ENCODE measurements around the gene RIPK1.

RIPK1 gene

DNA sequence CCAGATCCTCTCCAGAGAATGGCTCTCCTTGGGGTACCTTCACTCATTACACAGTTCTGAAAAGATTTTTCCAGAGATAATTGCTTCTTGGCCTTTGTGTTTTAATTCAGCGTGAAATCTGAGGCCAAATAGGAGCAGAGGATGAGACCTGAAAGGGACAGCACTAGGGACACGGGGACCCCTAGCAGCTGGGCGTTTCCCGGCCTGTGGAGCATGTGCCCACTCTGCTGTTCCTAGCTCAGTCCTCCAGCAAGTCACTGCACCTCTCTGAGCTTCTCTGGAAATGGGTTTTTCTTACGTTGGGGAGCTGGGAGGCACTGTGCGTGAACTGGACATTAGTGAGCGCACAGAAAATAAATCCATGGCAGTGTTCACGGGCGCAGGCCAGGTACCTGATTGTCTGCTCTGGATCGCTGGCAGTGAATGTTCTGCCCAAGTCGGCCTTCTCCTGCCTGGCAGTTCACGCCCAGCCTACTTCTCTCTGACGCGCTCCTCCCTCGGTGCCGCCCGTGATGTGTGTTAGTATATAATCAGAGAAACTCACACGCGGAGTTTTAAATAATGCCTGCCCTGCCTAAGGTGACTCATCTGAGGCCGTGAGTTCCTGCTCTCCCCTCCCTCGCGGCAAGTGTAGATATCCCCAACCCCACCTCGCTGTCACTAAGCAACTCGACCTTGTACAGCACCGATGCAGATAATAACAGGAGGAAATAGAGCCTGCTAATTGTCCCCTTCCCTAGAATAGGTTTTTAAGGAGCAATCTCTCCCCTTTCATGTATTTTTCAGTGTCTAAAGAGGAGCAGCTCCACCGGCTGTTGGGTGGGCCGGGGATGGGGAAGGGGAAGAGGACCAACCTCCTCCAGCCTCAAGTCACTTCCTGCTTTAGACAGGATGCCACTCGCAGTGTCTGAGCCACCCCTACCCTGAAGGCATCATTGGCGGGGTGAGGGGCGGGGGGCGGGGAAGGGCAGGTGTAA, 91.8 kb downstream of the RIPK1 start:
- peaks cover 7% of the 10 kb centered on the region for H3K4me1 ChIP-seq (ENCODE audit: low read depth, poor library complexity, severe bottlenecking)
- TF ChIP-seq, protein P1, sequence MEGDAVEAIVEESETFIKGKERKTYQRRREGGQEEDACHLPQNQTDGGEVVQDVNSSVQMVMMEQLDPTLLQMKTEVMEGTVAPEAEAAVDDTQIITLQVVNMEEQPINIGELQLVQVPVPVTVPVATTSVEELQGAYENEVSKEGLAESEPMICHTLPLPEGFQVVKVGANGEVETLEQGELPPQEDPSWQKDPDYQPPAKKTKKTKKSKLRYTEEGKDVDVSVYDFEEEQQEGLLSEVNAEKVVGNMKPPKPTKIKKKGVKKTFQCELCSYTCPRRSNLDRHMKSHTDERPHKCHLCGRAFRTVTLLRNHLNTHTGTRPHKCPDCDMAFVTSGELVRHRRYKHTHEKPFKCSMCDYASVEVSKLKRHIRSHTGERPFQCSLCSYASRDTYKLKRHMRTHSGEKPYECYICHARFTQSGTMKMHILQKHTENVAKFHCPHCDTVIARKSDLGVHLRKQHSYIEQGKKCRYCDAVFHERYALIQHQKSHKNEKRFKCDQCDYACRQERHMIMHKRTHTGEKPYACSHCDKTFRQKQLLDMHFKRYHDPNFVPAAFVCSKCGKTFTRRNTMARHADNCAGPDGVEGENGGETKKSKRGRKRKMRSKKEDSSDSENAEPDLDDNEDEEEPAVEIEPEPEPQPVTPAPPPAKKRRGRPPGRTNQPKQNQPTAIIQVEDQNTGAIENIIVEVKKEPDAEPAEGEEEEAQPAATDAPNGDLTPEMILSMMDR (conservative IDR thresholded peaks at IDR 0.05; ENCODE audit: low read depth, low read length), result no peak
- H3K79me2 ChIP-seq (ENCODE audit: insufficient read depth, low read depth), result no peaks in the 10 kb centered on the region
- H3K36me3 ChIP-seq (ENCODE audit: insufficient read depth), result no peaks in the 10 kb centered on the region
- H3K27me3 ChIP-seq (ENCODE audit: insufficient read depth, low read depth), result peaks cover 7% of the 10 kb centered on the region; the same call in 1 of the 2 replicates
- no peak overlapping the region for H2AFZ ChIP-seq (ENCODE audit: low read depth)
- no peak overlapping the region for H3K27ac ChIP-seq
- no peak overlapping the region for H3K4me2 ChIP-seq
- no peak overlapping the region for H3K9ac ChIP-seq
- H3K4me3 ChIP-seq (IDR thresholded peaks at IDR 0.05; ENCODE audit: insufficient read depth, low read depth, low read length), result no peak overlapping the region
- H4K20me1 ChIP-seq (ENCODE audit: insufficient read depth), result no peaks in the 10 kb centered on the region

- Histone ChIP-seq H3K4me3 (IDR thresholded peaks at IDR 0.05; ENCODE audit: insufficient read depth, low read depth, low read length) (no peak overlapping the region), H3K9ac (no peak overlapping the region; the same call in 1 of the 2 replicates), H3K79me2 (ENCODE audit: insufficient read depth, low read depth) (no peaks in the 10 kb centered on the region), H3K27ac (no peak overlapping the region), H3K4me1 (ENCODE audit: low read depth, poor library complexity, severe bottlenecking) (peaks cover 7% of the 10 kb centered on the region), H4K20me1 (ENCODE audit: insufficient read depth) (no peaks in the 10 kb centered on the region), H3K36me3 (ENCODE audit: insufficient read depth) (no peaks in the 10 kb centered on the region), H2AFZ (ENCODE audit: low read depth) (peak overlapping the region; percentile 95; the same call in 1 of the 2 replicates), H3K4me2 (peak overlapping the region; percentile 27; the same call in 1 of the 2 replicates), H3K27me3 (ENCODE audit: insufficient read depth, low read depth) (peaks cover 7% of the 10 kb centered on the region; the same call in 1 of the 2 replicates)
- TF ChIP-seq, protein P1 (conservative IDR thresholded peaks at IDR 0.05; ENCODE audit: low read depth, low read length), result no peak
These were observed 93.8 kb downstream of the RIPK1 start for GRCh38 chr6:3162067-3162497.

DNA sequence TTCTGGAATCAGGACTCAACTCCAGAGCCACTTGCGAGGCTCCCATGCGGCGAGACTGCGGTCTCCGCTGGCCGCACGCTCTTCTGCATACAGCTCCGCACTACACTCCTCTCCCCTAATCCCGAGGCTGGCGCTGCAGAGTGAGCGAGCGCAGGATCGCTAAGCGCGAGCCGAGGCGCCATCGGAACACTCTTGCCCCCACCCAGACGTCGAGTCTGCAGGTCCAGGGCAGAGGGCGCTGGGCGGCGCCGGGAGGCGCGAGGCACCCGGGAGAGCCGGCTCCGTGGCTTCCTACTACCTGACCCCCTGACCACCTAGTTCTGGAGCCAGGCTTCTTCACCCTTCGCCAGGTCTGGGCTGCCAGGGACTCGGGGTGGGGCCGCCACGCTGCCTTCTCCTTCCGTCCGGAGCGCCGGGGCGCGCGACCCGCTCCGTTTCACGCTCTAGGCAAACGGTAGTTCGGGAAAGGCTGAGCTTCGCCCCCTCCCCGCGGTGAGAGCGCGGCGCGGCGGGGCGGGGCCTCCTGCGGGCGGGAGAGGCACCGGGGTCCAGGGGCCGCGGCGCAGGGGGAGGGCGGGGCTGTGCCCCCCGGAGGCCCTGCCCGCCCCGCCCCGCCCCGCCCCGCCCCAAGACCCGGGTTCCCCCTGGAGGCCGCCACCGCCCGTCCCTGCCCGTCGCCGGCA, 94.4 kb downstream of the RIPK1 start:
- Histone ChIP-seq H3K4me1 (ENCODE audit: low read depth, poor library complexity, severe bottlenecking) (peaks cover 7% of the 10 kb centered on the region), H4K20me1 (ENCODE audit: insufficient read depth) (no peaks in the 10 kb centered on the region), H3K79me2 (ENCODE audit: insufficient read depth, low read depth) (no peaks in the 10 kb centered on the region), H3K27ac (peak overlapping the region; percentile 44; the same call in 1 of the 2 replicates), H3K4me3 (IDR thresholded peaks at IDR 0.05; ENCODE audit: insufficient read depth, low read depth, low read length) (no peak overlapping the region), H2AFZ (ENCODE audit: low read depth) (peak overlapping the region; percentile 95), H3K9ac (peak overlapping the region; percentile 72), H3K36me3 (ENCODE audit: insufficient read depth) (no peaks in the 10 kb centered on the region), H3K4me2 (peak overlapping the region; percentile 27; the same call in 1 of the 2 replicates), H3K27me3 (ENCODE audit: insufficient read depth, low read depth) (peaks cover 7% of the 10 kb centered on the region; the same call in 1 of the 2 replicates)
- TF ChIP-seq, protein P1 (conservative IDR thresholded peaks at IDR 0.05; ENCODE audit: low read depth, low read length), result no peak

- no peaks in the 10 kb centered on the region for H4K20me1 ChIP-seq (ENCODE audit: insufficient read depth)
- peak overlapping the region; percentile 95; the same call in 1 of the 2 replicates for H2AFZ ChIP-seq (ENCODE audit: low read depth)
- H3K36me3 ChIP-seq (ENCODE audit: insufficient read depth), result no peaks in the 10 kb centered on the region
- H3K4me2 ChIP-seq, result peak overlapping the region; percentile 60
- TF ChIP-seq, protein P1 (conservative IDR thresholded peaks at IDR 0.05; ENCODE audit: low read depth, low read length), result no peak
- no peak overlapping the region for H3K9ac ChIP-seq
- no peak overlapping the region for H3K4me3 ChIP-seq (IDR thresholded peaks at IDR 0.05; ENCODE audit: insufficient read depth, low read depth, low read length)
- peaks cover 7% of the 10 kb centered on the region; the same call in 1 of the 2 replicates for H3K27me3 ChIP-seq (ENCODE audit: insufficient read depth, low read depth)
- peaks cover 7% of the 10 kb centered on the region for H3K4me1 ChIP-seq (ENCODE audit: low read depth, poor library complexity, severe bottlenecking)
- H3K79me2 ChIP-seq (ENCODE audit: insufficient read depth, low read depth), result no peaks in the 10 kb centered on the region
- H3K27ac ChIP-seq, result no peak overlapping the region
These were observed 94.9 kb downstream of the RIPK1 start for GRCh38 chr6:3163248-3163594.
